ENCODE measurements around the gene IL1R2.
A peak's percentile ranks its signal among the peaks of the same experiment; 100 is the strongest.

IL1R2 gene

DNA sequence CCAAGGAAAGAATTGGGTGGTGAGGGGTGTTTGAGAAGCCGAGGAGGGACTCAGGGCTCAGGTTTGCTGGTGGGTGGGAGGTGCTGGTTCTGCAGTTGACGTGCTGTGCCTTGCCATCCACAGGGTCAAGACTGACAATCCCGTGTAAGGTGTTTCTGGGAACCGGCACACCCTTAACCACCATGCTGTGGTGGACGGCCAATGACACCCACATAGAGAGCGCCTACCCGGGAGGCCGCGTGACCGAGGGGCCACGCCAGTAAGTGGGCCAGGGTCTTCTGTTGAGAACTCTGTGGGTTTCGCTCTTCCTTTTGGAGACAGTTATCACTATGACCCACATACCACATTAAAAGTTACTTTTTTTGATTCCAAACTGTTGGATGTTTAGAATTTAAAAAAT lies 32.6 kb downstream of the IL1R2 start:
- no peak for DNase-seq

DNA sequence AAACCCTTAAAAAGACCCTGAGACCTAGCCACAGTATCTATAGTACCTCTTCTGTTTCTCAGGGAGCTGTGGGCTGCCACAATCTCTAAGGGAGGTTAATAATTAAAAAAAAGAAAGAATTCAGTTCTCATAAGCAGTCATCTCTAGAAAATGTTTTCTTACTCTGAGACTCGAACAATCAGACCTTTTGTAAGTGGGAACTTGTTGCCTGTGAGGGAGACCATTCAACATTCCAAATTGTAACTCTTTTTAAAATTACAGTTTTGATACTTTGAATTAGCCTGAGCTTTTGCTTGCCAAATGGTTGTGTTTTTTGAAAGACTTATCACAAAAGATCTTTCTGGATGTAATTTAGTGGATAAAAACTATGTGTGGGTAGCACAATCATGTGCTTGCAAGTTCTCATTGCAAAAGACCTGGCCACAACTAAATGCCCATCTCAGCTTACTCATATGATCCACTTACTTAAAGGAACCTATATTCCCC lies 33.3 kb downstream of the IL1R2 start:
- peak in 2 of 3 donors; percentile 64 to 67 for DNase-seq

GRCh38 chr2:102025583-102026267 lies 34.0 kb downstream of the IL1R2 start:
- DNase-seq: peak; percentile 77 to 92 (median 88)

- peak in 1 of 3 donors; percentile 17 for DNase-seq
These were observed 35.5 kb downstream of the IL1R2 start for GRCh38 chr2:102027036-102027980.

- no peak for DNase-seq
These were observed 36.7 kb downstream of the IL1R2 start for GRCh38 chr2:102028470-102028869.

DNA sequence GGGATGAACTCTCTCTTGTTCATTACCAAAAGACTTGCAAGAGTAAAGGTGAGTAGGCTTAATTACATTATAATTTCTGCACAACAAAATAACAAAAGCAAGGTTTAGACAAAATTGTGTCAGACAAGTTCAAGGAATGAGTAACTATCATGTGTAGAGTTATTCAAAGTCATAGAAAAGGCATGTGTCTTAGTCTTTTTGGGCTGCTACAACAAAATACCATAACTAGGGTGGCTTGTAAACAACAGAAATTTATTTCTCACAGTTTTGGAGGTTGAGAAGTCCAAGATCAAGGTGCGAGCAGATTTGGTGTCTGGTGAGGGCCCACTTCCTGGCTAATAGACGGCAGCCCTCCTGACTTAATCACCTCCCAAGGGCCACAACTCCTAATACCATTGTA lies 37.6 kb downstream of the IL1R2 start:
- DNase-seq: no peak

GRCh38 chr2:102029952-102030351 lies 38.2 kb downstream of the IL1R2 start:
- DNase-seq: no peak

DNA sequence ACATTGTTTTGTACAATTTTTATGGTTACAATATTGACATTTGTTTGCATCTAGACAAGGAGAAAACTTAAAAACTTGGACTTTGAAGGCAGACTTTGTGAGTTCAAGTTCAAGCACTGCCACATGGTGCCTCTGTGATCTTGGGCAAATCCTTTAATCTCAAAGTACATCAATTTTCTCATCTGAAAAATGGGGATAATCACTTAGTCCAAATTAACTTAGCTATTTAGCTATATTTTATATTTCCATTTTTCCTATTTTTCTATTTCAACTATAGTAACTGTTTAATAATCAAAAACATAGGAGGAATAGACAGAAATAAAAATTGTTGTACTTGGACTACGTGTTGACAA lies 38.7 kb downstream of the IL1R2 start:
- DNase-seq: no peak

DNA sequence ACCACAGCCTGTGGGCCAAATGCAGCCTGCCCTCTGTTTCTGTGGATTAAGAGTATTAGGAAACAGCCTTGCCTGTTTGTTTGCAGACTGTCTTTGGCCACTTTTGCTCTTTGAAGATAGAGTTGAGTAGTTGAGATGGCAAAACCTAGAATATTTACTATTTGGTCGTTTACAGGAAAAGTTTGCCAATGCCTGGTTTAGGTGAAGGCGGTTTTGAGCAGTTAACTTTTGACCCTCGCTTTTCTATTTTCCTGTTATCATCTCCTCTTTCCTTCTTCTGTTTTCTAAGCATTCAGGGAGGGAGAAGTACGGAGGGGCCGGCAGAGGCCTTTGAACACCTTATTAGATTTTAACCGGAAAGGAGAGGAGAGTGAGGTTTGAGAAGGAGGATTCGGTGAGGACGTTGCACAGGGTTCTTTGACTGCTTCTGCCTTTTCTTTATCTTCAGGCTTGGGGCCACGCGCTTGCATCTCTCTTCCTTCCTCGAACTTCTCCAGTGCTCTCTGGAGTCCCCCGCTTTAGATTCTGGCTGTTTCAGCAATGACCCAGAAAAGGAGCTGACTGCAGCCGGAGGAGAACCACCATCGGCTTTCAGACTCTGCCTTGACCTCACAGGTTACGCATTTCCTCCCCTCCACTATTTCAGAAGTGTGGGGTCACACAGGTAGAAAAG lies 39.2 kb downstream of the IL1R2 start:
- peak in 1 of 3 donors; percentile 23 for DNase-seq

GRCh38 chr2:102032368-102033030 lies 40.7 kb downstream of the IL1R2 start:
- peak; percentile 56 to 68 (median 57) for DNase-seq

DNA sequence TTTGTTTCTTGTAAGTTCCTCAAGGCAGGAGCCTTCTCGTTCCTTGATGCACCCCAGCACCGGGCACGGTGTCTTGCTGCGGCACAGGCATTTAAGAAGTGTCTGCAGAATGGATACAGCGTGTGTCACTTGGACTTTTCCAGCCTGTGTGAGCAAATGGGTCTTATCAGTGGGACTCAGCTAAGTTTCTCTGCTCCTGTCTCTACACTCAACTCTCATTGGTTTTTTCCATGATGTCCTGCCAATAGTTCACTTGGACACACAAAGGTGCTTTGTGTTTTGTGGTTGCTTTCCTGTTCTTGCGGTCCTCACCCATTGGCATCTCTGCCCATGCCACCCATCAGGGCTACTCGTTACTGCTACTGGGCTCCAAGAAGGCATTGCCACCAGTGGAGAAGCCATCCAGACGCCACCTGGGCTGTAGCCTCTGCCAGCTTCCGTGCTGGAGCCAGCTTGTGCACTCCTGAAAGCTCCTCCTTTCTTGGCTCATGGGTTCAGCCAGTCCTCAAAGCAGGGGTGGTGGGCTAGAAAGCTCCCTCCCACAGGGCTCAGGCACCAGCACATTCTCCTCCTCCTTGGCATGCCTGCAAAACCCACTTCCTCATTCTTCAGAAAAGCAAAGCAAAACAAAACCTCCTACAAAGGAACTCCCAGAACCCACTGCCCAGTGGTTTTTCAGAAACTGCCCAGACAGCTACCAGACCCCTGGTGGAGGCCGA lies 41.4 kb downstream of the IL1R2 start:
- DNase-seq: peak; percentile 76 to 87 (median 77)

- DNase-seq: no peak
These were observed 42.3 kb downstream of the IL1R2 start for GRCh38 chr2:102033750-102034682.

DNA sequence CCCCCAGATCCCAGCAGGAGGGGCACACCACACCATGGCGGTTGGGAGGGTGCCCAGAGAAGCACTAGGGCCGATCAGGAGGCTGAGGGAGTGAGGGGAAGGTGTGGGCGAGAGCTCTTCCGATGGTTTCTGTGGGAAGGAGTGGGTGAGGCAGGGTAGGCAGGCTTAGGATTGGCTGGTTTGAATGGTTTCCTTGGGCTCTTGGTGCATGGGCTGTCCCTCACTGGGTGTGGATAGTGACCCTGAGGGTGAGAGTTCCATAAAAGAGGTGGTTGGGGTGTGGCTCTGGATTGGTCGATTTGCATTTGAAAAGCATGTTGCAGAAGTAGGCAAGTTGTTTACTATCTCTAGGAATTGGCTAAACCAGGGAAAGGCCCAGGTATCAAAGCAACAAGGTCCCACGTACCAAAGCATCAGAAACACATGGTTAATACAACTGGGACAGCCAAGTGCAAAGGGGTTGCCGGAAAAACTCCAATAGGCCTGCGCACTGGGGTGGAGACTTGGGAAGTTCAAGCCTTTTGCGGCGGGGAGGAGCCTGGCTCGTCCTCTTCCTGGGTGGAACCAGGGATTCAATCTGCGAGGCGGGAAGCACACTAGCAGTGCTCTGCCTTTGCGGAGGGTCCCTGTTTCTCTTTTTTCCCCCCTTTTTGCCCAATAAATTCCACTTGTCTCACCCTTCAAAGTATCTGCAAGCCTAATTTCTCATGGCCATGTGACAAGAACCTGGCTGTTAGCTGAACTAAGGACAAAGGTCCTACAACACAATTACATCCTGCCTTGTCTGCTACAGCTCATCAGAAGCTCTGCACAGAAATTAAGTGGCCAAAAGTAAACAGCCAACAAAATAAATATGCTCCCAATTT lies 43.2 kb downstream of the IL1R2 start:
- peak in 2 of 3 donors; percentile 34 to 48 for DNase-seq

DNA sequence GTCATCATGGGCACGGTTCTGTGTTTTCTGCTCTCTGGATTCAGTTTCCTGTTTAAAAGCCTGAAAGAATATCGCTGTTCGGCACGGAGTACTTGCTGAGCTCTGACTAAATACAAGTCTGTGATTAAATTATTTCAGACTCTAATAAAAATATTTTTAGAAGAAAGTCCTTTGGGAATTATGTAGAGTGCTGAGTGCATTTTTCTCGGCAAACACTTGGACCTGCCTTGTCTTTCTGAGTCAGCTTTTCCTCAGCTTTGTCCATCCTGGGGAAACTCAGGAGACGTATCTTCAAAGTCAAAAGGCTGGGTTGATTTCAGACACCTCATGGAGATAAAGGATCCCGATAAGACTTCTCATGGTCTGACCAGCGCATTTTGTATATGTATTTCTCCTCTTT lies 45.9 kb downstream of the IL1R2 start:
- no peak for DNase-seq

DNA sequence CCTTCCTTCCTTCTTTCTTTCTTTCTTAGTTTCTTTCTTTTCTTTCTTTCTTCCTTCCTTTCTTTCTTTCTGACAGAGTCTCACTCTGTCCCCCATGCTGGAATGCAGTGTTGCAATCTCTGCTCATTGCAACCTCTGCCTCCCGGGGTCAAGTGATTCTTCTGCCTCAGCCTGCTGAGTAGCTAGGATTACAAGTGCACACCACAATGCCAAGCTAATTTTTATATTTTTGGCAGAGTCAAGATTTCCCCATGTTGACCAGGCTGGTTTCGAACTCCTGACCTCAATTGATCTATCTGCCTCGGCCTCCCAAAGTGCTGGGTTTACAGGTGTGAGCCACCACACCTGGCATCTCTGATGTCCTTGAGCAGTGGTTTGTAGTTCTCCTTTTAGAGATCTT lies 48.5 kb downstream of the IL1R2 start:
- DNase-seq: no peak

DNA sequence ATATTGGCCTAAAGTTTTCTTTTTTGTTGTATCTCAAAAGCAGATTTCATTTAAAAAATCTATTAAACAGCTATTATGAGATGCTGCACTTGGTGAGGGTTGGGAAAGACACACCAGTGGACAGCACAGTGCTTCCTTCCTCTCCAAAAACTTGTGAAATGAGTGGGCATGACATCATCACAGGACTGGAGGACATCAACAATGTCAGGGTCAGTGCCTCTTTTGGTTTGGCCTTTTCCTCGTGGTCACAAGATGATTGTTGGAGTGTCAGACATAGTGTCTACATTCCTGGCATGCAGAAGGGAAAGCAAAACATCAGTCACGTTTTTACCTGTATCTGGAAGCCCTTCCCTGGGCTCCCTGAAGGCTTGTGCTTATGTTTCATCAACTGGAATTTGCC lies 49.6 kb downstream of the IL1R2 start:
- DNase-seq: peak; percentile 90 to 95 (median 94)

- DNase-seq: peak; percentile 62 to 71 (median 63)
These were observed 50.7 kb downstream of the IL1R2 start for GRCh38 chr2:102042196-102043081.

DNA sequence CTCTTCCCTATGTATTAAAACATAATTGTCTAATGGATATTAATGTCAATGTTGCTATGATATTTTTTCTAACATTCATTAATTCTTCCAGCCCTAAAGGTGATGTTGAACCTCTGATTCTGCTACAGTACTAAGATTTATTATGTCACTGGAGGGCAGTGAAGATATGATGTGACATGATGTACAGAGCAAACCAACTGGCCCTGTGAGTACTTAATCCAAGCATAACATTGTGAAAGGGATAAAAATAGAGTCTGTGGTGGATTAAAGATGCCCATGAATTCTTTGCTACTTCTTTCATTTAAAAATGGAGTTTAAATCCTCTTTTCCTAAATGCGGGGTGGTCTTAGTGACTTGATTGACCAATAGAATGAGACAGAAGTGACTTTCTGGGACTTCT lies 51.8 kb downstream of the IL1R2 start:
- DNase-seq: no peak
